PC-3 (cell line): ENCODE data around the gene CXXC5. TPM values are rescaled to one million over a fixed set of nuclear protein-coding genes. Genes with fewer than 3 reads are reported as not detected.

Experiments
- ATAC-seq: fragments of 200-7000 bp; cut with Tn5 transposase; 2 replicates; pipeline ENCODE4 v1.9.1; 2020; ENCODE audit warnings: mild to moderate bottlenecking, moderate library complexity
- BruUV-seq: library from RNA; stranded (reverse); fragments of 400-500 nt; replicated peaks from 2 replicates; lab custom pipeline; 2021; lab: Mats Ljungman, UMichigan
- CTCF ChIA-PET: fragments of 300-600 bp; sonication (Branson Sonifier 250); formaldehyde crosslinking; loops from one replicate; lab custom pipeline; 2022; ENCODE audit warnings: antibody characterized with exemption; lab: Charles Lee
- POLR2A ChIA-PET: fragments of 300-600 bp; sonication (Branson Sonifier 250); formaldehyde crosslinking; loops from one replicate; lab custom pipeline; 2022; ENCODE audit warnings: antibody characterized with exemption; ENCODE audit not compliant: unreplicated experiment; lab: Charles Lee
- DNase-seq: peaks from one replicate; pipeline ENCODE4 v3.0.0-alpha.2; 2015
- H2AFZ ChIP-seq: fragments of 300-600 bp; sonication (generic); 2 replicates; pipeline ENCODE4 v1.6.0; 2016; ENCODE audit warnings: antibody characterized with exemption, low read length
- H3F3A ChIP-seq: fragments of 300-600 bp; sonication (generic); one replicate; pipeline ENCODE4 v1.6.0; 2017; ENCODE audit warnings: antibody characterized with exemption, low read length, control low read depth, mild to moderate bottlenecking; ENCODE audit not compliant: unreplicated experiment
- H3K27ac ChIP-seq: fragments of 300-600 bp; sonication (generic); 2 replicates; pipeline ENCODE4 v1.5.1; 2016; ENCODE audit warnings: mild to moderate bottlenecking, low read length
- H3K27me3 ChIP-seq: fragments of 300-600 bp; sonication (generic); 2 replicates; pipeline ENCODE4 v1.6.1; 2016; ENCODE audit warnings: low read length, mixed read lengths
- H3K36me3 ChIP-seq: fragments of 300-600 bp; sonication (generic); 2 replicates; pipeline ENCODE4 v1.6.1; 2016; ENCODE audit warnings: low read depth, mixed run types, low read length, mixed read lengths
- H3K4me1 ChIP-seq: fragments of 300-600 bp; sonication (generic); 2 replicates; pipeline ENCODE4 v1.5.1; 2016; ENCODE audit warnings: low read length; ENCODE audit not compliant: insufficient read depth
- H3K4me2 ChIP-seq: fragments of 300-600 bp; sonication (generic); 2 replicates; pipeline ENCODE4 v1.6.0; 2016; ENCODE audit warnings: low read length
- H3K4me3 ChIP-seq: fragments of 300-600 bp; sonication (generic); 2 replicates; pipeline ENCODE4 v1.5.1; 2016; ENCODE audit warnings: mild to moderate bottlenecking, low read length, mixed read lengths
- H3K79me2 ChIP-seq: fragments of 300-600 bp; sonication (generic); 2 replicates; pipeline ENCODE4 v1.6.1; 2017; ENCODE audit warnings: low read length, mixed read lengths
- H3K9ac ChIP-seq: fragments of 300-600 bp; sonication (generic); 2 replicates; pipeline ENCODE4 v1.6.0; 2016; ENCODE audit warnings: mild to moderate bottlenecking, low read length
- H3K9me2 ChIP-seq: fragments of 300-600 bp; sonication (generic); replicated peaks from 2 replicates; pipeline ENCODE4 v1.6.1; 2016; ENCODE audit warnings: mixed run types, low read length, mixed read lengths
- H3K9me3 ChIP-seq: fragments of 300-600 bp; sonication (generic); 2 replicates; pipeline ENCODE4 v1.6.1; 2016; ENCODE audit warnings: low read length, mixed read lengths
- H4K20me1 ChIP-seq: fragments of 300-600 bp; sonication (generic); 2 replicates; pipeline ENCODE4 v1.6.1; 2016; ENCODE audit warnings: low read length, mixed read lengths
- EZH2 ChIP-seq: fragments of 300-600 bp; sonication (generic); IDR thresholded peaks from one replicate; pipeline ENCODE4 v1.6.1; 2017; ENCODE audit warnings: antibody characterized with exemption, mild to moderate bottlenecking, low read length; ENCODE audit not compliant: unreplicated experiment
- EZH2phosphoT487 ChIP-seq: fragments of 300-600 bp; sonication (generic); IDR thresholded peaks from 2 replicates; pipeline ENCODE4 v1.6.1; 2018; ENCODE audit warnings: mild to moderate bottlenecking, antibody characterized with exemption, low read length, borderline replicate concordance
- intact Hi-C: fragments of 100-400 bp; cut with micrococcal nuclease; formaldehyde crosslinking; loops from 2 replicates; pipeline ENCODE4 v1.9.0; 2023
- total RNA-seq: library from RNA; depleted of rRNA; stranded (reverse); fragments of >200 nt; gene quantifications from 2 replicates; pipeline ENCODE4 v1.2.3, GENCODE V29; 2014
- TF ChIP-seq, protein P1 (sequence below): fragments of 300-600 bp; sonication (generic); conservative IDR thresholded peaks from 2 replicates; pipeline ENCODE4 v1.5.1; 2017; ENCODE audit warnings: antibody characterized with exemption, low read depth, mild to moderate bottlenecking, low read length

Gene CXXC5
- total RNA-seq, 1 experiment from 2014 or later: 31.1 TPM

GRCh38 chr5:139688751-139689372 is 40.7 kb downstream of the CXXC5 start:
- intact Hi-C loops: no loop called here
- DNase-seq: no peak
- Histone ChIP-seq H3K9ac (no peak overlapping the region), H3F3A (no peaks in the 10 kb centered on the region), H3K4me3 (no peak overlapping the region), H3K27ac (no peak overlapping the region), H3K79me2 (no peaks in the 10 kb centered on the region), H3K4me1 (no peaks in the 10 kb centered on the region), H3K27me3 (no peaks in the 10 kb centered on the region), H3K9me2 (no peaks in the 10 kb centered on the region), H3K4me2 (no peak overlapping the region), H2AFZ (no peak overlapping the region), H3K36me3 (no peaks in the 10 kb centered on the region), H3K9me3 (no peaks in the 10 kb centered on the region), H4K20me1 (no peaks in the 10 kb centered on the region)
- no peak for ATAC-seq
- no TSS peak for BruUV-seq
- CTCF ChIA-PET: no interaction called here
- POLR2A ChIA-PET: no interaction called here
- TF ChIP-seq, protein P1, sequence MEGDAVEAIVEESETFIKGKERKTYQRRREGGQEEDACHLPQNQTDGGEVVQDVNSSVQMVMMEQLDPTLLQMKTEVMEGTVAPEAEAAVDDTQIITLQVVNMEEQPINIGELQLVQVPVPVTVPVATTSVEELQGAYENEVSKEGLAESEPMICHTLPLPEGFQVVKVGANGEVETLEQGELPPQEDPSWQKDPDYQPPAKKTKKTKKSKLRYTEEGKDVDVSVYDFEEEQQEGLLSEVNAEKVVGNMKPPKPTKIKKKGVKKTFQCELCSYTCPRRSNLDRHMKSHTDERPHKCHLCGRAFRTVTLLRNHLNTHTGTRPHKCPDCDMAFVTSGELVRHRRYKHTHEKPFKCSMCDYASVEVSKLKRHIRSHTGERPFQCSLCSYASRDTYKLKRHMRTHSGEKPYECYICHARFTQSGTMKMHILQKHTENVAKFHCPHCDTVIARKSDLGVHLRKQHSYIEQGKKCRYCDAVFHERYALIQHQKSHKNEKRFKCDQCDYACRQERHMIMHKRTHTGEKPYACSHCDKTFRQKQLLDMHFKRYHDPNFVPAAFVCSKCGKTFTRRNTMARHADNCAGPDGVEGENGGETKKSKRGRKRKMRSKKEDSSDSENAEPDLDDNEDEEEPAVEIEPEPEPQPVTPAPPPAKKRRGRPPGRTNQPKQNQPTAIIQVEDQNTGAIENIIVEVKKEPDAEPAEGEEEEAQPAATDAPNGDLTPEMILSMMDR: no peak
- TF ChIP-seq EZH2phosphoT487: no peak
- TF ChIP-seq EZH2: no peak

DNA sequence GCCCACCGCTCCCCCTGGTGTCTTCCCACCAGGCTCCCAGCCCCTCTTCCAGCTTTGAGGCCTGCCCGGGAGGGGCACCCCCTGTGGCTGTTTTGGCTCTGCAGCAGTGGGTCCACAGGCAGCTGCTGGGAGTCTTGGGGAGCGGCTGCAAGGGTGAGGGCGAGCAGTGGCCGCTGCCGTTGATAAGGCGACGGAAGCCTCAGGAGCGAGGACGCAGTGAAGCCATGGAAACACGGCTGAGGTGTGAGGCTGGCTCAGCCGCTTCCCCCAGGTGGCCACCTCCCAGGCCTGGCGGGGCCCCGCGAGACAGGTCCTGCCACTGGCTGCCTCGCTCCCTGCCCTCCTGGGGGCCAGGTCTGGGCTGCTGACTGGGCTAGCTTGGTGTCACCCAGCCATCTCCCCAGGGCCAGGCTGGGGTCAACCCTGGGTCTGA is 41.5 kb downstream of the CXXC5 start:
- ChIA-PET POLR2A (no interaction called here), CTCF (interaction anchor here (0.7 to 1.3 kb wide), 2 partner anchors 28 to 54 kb away, joined by 4 to 8 read pairs; no protein-coding TSS in a partner anchor)
- no peaks in the 10 kb centered on the region for H3K9me2 ChIP-seq
- no TSS peak for BruUV-seq
- no peaks in the 10 kb centered on the region for H4K20me1 ChIP-seq
- H3F3A ChIP-seq: no peaks in the 10 kb centered on the region
- H3K79me2 ChIP-seq: no peaks in the 10 kb centered on the region
- DNase-seq (no peak), ATAC-seq (peak; percentile 45)
- intact Hi-C loops: loop anchor here (1.0 to 2.0 kb wide), 2 partner anchors 56 to 171 kb away; no protein-coding TSS in a partner anchor
- H3K4me3 ChIP-seq: no peak overlapping the region
- H3K27ac ChIP-seq: no peak overlapping the region
- no peaks in the 10 kb centered on the region for H3K36me3 ChIP-seq
- no peak overlapping the region for H3K9ac ChIP-seq
- no peak overlapping the region for H3K4me2 ChIP-seq
- no peaks in the 10 kb centered on the region for H3K4me1 ChIP-seq
- no peak overlapping the region for H2AFZ ChIP-seq
- H3K9me3 ChIP-seq: no peaks in the 10 kb centered on the region
- H3K27me3 ChIP-seq: no peaks in the 10 kb centered on the region
- no peak for TF ChIP-seq EZH2phosphoT487
- TF ChIP-seq, protein P1: no peak
- TF ChIP-seq EZH2: no peak
